Duodenal mucosa (tissue), 2 donors: ENCODE data around the gene LENG9.
A peak's percentile ranks its signal among the peaks of the same experiment; 100 is the strongest.
"Not testable (repeated sequence)": the region's sequence is repeated elsewhere in the genome, so short reads cannot be mapped to it uniquely, and the experiment has no call there.

Experiments used
- H3K27ac ChIP-seq: one replicate; pipeline ENCODE4 v1.7.0; 2013; ENCODE audit warnings: low read depth, low read length
- H3K27me3 ChIP-seq, 2 donors: one replicate each; pipeline ENCODE4 v1.7.0; 2013; ENCODE audit warnings: low read length in 2 of 2, control low read depth in 1 of 2; ENCODE audit not compliant: insufficient read depth in 2 of 2, control insufficient read depth in 1 of 2
- H3K36me3 ChIP-seq, 2 donors: one replicate each; pipeline ENCODE4 v1.7.0; 2013; ENCODE audit warnings: low read length in 2 of 2, control low read depth in 1 of 2; ENCODE audit not compliant: insufficient read depth in 2 of 2, control insufficient read depth in 1 of 2
- H3K4me1 ChIP-seq, 2 donors: one replicate each; pipeline ENCODE4 v1.7.0; 2013; ENCODE audit warnings: low read length in 2 of 2, control low read depth in 1 of 2; ENCODE audit not compliant: insufficient read depth in 2 of 2, control insufficient read depth in 1 of 2
- H3K4me3 ChIP-seq, 2 donors: one replicate each; pipeline ENCODE4 v1.7.0; 2013; ENCODE audit warnings: low read length in 2 of 2, low read depth in 1 of 2
- H3K9ac ChIP-seq, 2 donors: one replicate each; pipeline ENCODE4 v1.7.0; 2013; ENCODE audit warnings: low read length in 2 of 2, low read depth in 1 of 2
- H3K9me3 ChIP-seq, 2 donors: one replicate each; pipeline ENCODE4 v1.7.0; 2013; ENCODE audit warnings: low read length in 2 of 2, control low read depth in 1 of 2; ENCODE audit not compliant: control insufficient read depth in 1 of 2

LENG9 gene

DNA sequence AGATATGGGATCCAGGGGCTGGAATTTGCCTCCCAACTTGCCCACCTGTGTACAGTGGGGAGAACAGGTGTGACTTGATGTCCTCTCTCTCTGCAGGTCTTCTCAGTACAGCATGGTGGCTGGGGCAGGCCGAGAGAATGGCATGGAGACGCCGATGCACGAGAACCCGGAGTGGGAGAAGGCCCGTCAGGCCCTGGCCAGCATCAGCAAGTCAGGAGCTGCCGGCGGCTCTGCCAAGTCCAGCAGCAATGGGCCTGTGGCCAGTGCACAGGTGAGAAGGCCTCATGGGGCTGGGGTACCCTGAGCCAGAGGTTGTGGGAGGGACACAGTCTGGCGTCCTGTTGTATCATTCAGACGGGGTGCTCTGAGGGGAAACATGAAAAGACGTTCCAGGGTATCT, 11.6 kb downstream of the LENG9 start:
- Histone ChIP-seq H3K36me3 (peaks cover 49 to 63% of the 10 kb centered on the region in 2 donors), H3K4me1 (peaks cover 29 to 35% of the 10 kb centered on the region in 2 donors), H3K4me3 (no peak overlapping the region), H3K27ac (no peak overlapping the region), H3K9ac (no peak overlapping the region), H3K9me3 (no peaks in the 10 kb centered on the region), H3K27me3 (no peaks in the 10 kb centered on the region)

DNA sequence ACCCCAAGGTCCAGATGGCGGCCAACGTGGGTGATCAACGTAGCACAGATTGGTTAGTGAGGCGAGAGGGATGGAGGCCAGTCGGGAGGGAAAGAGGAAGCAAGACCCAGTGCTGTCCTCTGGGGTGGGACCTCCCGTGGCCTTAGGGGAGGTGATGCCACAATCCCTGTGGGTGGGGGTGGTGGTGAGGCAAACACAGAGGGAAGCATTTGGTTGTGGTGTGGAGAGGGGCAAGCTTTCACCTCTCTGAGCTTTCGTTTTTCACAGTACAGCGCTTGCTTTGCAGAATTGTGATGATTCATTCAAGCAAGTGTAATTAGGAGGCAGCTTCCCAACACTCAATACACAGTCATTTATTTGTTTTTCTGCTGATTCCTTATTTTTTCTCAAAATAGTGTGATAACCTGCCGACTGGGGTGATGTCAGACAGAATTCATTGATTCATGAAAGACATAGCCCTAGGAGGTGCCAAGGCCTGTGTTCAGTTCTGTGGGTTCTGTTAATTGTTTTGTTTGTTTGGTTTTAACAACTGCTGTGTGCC, 12.2 kb downstream of the LENG9 start:
- Histone ChIP-seq H3K4me1 (peaks cover 31 to 35% of the 10 kb centered on the region in 2 donors), H3K27me3 (no peaks in the 10 kb centered on the region), H3K9me3 (no peaks in the 10 kb centered on the region), H3K36me3 (peaks cover 43 to 57% of the 10 kb centered on the region in 2 donors), H3K27ac (no peak overlapping the region), H3K9ac (peak overlapping the region in 1 of 2 donors; percentile 21), H3K4me3 (peak overlapping the region in 1 of 2 donors; percentile 39)

DNA sequence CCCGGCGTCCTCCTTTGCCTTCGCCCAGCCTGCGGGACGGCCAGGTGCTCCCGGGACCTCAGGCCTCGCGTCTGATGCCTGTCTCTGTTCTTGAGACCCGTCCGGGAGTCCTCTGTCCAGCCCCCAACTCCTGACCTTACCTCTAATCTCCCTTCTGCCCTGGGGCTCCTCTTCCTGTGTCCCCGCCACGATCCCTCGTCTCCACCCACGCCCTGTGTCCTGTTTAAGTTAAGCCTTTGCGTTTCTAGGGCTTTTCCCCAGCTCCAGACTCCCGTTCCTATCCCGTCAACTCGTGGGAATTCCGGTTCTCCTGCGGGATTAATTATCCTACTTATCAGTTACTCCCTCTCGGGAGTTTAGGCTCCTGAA, 13.9 kb downstream of the LENG9 start:
- no peaks in the 10 kb centered on the region for H3K27me3 ChIP-seq
- peak overlapping the region; percentile 99 for H3K9ac ChIP-seq
- peaks cover 34 to 47% of the 10 kb centered on the region in 2 donors for H3K36me3 ChIP-seq
- peak overlapping the region; percentile 85 to 99 for H3K4me3 ChIP-seq
- H3K4me1 ChIP-seq = peaks cover 39 to 43% of the 10 kb centered on the region in 2 donors
- H3K9me3 ChIP-seq = no peaks in the 10 kb centered on the region
- peak overlapping the region; percentile 100 for H3K27ac ChIP-seq

DNA sequence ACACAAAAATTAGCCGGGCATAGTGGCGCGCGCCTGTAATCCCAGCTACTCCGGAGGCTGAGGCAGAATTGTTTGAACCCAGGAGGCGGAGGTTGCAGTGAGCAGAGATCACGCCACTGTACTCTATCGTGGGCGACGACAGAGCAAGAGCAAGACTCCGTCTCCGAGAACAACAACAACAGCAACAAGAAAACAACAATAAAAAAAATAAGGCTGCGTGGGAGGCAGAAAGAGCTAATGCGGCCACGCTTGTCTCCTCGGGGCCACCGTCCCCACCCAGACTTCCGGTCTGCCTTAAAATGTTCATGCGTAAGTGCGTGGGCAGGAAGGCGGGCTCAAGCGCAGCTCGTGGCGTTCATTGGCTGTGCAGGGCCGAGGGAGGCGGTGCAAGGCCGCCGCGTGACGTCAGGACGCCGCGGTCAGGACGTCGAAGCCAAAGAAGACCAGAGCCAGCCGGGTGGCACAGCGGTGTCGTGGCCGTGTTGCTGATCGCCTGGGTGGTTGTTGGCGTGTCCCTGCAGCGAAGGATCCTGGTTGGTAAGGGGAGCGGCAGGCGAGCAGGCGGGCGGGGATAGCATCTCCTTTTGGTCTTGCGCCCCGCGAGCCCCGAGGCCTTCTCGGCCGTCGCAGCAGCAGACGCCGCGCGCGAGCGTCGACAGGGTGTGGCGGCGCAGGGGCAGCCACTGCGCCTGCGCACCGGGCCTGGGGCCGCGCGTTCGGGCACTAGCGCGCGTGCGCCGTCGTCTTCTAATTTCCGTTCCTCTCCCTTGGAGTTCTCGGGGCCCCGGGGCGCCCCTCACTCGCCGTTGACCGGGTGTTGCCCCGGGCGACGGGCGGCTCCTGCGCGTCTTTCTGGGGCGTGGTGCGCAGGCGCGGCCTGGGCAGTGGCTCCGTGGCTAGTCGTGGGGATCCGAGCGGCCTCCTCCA, 14.5 kb downstream of the LENG9 start, which contains the start of gene LENG8:
LENG8 (plus strand) TSS at position 426 of the 927 bp plus-strand sequence. CDS start 2,146 bp downstream, outside the sequence.
- H3K9me3 ChIP-seq = no peaks in the 10 kb centered on the region
- peak within 1 kb of the TSS; percentile 100 for H3K27ac ChIP-seq
- H3K4me1 ChIP-seq = peaks cover 39 to 47% of the 10 kb centered on the region in 2 donors
- H3K9ac ChIP-seq = peak within 1 kb of the TSS; percentile 99
- peak within 1 kb of the TSS; percentile 85 to 99 for H3K4me3 ChIP-seq
- peaks cover 28 to 41% of the 10 kb centered on the region in 2 donors for H3K36me3 ChIP-seq
- H3K27me3 ChIP-seq = no peaks in the 10 kb centered on the region

DNA sequence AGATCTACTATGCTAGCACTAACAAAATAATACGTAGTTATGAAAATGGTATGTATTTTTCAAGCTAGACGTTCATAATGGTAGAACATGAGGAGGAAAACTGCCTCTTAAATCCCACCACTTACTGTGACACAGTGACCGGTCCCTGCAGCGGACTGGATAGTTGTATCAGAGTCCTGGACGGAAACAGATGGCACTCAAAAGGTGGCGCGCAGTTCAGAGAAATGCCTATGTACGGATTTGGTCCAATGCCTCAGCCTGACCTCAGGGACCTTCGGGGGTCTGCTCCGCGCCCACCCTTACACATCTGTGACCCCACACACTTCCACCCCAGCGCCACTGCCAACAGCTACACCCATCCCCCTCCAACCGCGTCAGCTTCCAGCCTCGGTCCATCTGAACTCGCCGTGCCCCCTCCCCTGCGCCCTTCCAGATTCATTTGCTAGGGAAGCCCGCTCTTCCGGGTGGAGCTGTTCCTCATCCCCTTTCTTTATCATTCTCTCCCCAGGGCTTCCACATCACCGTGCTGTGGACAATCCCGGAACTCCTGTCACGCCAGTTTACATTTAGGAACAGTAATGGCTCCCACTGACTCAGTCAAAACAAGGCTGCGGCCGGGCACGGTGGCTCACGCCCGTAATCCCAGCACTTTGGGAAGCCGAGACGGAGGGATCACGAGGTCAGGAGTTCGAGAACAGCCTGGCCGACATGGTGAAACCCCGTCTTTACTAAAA, 15.4 kb downstream of the LENG9 start:
- Histone ChIP-seq H3K9me3 (no peaks in the 10 kb centered on the region), H3K4me1 (peaks cover 39 to 47% of the 10 kb centered on the region in 2 donors), H3K4me3 (peak overlapping the region; percentile 85 to 99), H3K9ac (peak overlapping the region; percentile 99), H3K27me3 (no peaks in the 10 kb centered on the region), H3K36me3 (peaks cover 20 to 33% of the 10 kb centered on the region in 2 donors), H3K27ac (peak overlapping the region; percentile 100)

DNA sequence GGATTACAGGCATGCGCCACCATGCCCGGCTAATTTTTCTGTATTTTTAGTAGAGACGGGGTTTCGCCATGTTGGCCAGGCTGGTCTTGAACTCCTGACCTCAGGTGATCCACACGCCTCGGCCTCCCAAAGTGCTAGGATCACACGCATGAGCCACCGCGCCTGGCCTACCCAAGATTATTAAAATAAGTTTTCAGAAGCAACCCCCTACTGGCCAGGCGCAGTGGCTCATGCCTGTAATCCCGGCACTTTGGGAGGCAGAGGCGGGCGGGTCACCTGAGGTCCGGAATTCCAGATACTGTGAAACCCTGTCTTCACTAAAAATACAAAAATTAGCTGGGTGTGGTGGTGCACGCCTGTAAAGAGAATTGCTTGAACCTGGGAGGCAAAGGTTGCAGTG, 17.2 kb downstream of the LENG9 start:
- H3K36me3 ChIP-seq = peaks cover 1 to 14% of the 10 kb centered on the region in 2 donors
- H3K4me1 ChIP-seq = peaks cover 31 to 35% of the 10 kb centered on the region in 2 donors

DNA sequence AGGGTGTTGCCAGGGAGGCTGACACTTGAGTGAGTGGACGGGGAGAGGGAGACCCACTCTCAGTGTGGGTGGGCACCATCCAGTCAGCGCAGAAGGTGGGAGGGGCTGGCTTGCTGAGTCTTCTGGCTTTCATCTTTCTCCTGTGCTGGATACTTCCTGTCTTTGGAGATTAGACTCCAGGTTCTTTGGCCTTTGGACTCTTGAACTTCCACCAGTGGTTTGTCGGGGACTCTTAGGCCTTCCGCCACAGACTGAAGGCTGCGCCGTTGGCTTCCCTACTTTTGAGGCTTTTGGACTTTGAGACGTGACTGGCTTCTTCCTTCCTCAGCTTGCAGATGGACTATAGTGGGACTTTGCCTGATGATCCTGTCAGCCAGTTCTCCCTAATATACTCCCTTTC, 18.8 kb downstream of the LENG9 start:
- Histone ChIP-seq H3K36me3 (peaks cover 0 to 8% of the 10 kb centered on the region in 2 donors), H3K27me3 (no peaks in the 10 kb centered on the region)

More for the DNA sequence above, 17.2 kb downstream of the LENG9 start:
- not testable (repeated sequence) for H3K9me3 ChIP-seq, H3K9ac ChIP-seq, H3K27ac ChIP-seq, H3K27me3 ChIP-seq, H3K4me3 ChIP-seq

DNA sequence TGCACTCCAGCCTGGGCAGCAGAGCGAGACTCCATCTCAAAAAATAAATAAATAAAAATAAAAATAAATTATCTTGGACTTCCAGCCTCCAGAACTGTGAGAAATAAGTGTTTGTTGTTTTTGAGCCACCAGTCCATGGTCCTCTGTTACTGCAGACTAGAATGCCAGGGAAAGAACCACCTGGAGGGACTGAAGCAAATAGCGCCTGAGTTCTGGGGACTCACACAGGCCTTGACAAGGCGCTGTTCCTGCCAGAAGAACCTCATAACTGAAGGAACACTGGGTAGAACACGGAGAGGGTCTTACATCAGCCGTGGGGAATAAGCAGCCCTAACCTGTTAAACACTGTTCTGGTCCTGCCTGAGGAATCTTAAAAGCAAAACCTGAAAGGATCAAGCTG, 22.9 kb downstream of the LENG9 start:
- Histone ChIP-seq H3K27me3 (no peaks in the 10 kb centered on the region), H3K27ac (no peak overlapping the region), H3K9ac (no peak overlapping the region), H3K36me3 (peaks cover 0 to 6% of the 10 kb centered on the region in 2 donors), H3K9me3 (no peaks in the 10 kb centered on the region), H3K4me1 (peaks cover 4 to 7% of the 10 kb centered on the region in 2 donors), H3K4me3 (no peak overlapping the region)

More for the DNA sequence above, 18.8 kb downstream of the LENG9 start:
- Histone ChIP-seq H3K9me3 (no peaks in the 10 kb centered on the region), H3K9ac (no peak overlapping the region), H3K27ac (no peak overlapping the region), H3K4me3 (no peak overlapping the region), H3K4me1 (peaks cover 16 to 19% of the 10 kb centered on the region in 2 donors)

DNA sequence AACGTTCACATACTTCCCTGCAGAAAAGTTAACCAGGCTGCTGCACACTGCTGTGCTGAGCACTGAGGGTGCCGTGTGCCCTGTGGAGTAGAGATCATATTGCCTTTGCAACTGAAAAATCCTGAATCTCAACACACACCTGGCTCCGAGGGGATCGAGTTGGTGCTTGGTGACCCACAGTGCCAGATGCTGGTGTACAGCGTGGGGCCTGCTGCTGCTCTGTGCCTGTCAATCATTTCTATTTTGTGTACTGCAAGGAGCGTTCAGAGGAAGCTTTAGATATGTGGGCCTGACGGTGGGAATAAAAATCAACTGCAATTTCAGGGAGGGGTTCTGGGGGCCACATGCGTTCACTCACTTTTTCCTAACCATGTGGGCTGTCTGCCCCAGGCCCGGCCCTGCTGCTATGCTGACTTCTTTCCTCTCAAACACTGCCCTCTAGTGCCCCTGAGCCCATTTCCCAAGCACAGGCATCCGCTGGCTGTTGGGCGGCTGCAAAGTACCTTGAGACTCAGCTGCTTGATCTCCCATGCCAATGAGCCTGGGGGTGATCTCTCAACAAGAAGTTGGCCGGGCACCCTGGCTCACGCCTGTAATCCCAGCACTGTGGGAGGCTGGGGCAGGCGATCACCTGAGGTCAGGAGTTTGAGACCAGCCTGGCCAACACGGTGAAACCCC, 24.3 kb downstream of the LENG9 start:
- Histone ChIP-seq H3K36me3 (no peaks in the 10 kb centered on the region), H3K27me3 (peaks cover 0 to 3% of the 10 kb centered on the region in 2 donors), H3K4me3 (no peak overlapping the region), H3K27ac (no peak overlapping the region), H3K9ac (no peak overlapping the region), H3K9me3 (no peaks in the 10 kb centered on the region), H3K4me1 (peaks cover 8 to 11% of the 10 kb centered on the region in 2 donors)
